Measurements from ENCODE around the gene SNRPB2.
A peak's percentile ranks its signal among the peaks of the same experiment; 100 is the strongest.

SNRPB2 gene

GRCh38 chr20:16758454-16759180, 28.8 kb downstream of the SNRPB2 start:
- Histone ChIP-seq H4K12ac (ENCODE audit: low read depth, low read length) (no peak overlapping the region), H3K4ac (ENCODE audit: low read depth, low read length) (no peak overlapping the region), H3K36me3 (ENCODE audit: control insufficient read depth in 1 of 2, insufficient read depth in 2 of 2, low read length in 2 of 2) (no peaks in the 10 kb centered on the region), H3K14ac (ENCODE audit: low read length) (no peak overlapping the region), H3K79me2 (ENCODE audit: control insufficient read depth, insufficient read depth, low read length, poor library complexity) (no peaks in the 10 kb centered on the region), H3K4me2 (ENCODE audit: low read length) (no peak overlapping the region), H3K27ac (ENCODE audit: low read depth, low read length) (peak overlapping the region; percentile 75), H2BK12ac (ENCODE audit: low read length) (peak overlapping the region; percentile 1), H3K4me3 (ENCODE audit: low read depth, low read length) (no peak overlapping the region), H4K8ac (ENCODE audit: low read depth, low read length) (no peak overlapping the region), H3K9ac (ENCODE audit: low read length) (no peak overlapping the region), H3K79me1 (ENCODE audit: low read length) (peaks cover 15% of the 10 kb centered on the region), H3K27me3 (ENCODE audit: insufficient read depth, low read length) (no peaks in the 10 kb centered on the region), H2AK5ac (ENCODE audit: low read length) (no peak overlapping the region), H4K91ac (ENCODE audit: low read depth, low read length) (peak overlapping the region; percentile 1), H2BK120ac (ENCODE audit: insufficient read depth, low read length, poor library complexity) (no peak overlapping the region), H3K4me1 (ENCODE audit: control insufficient read depth in 1 of 2, insufficient read depth in 2 of 2, low read length in 2 of 2) (peaks cover 3 to 8% of the 10 kb centered on the region in 2 experiments), H3K23ac (ENCODE audit: low read length) (no peak overlapping the region), H3K9me3 (ENCODE audit: insufficient read depth, low read depth, low read length) (peaks cover 5% of the 10 kb centered on the region), H3K18ac (ENCODE audit: low read length) (no peak overlapping the region), H2AFZ (ENCODE audit: insufficient read depth, low read length, poor library complexity) (no peak overlapping the region), H2BK5ac (ENCODE audit: low read depth, low read length, poor library complexity) (no peak overlapping the region)
- DNase-seq = no peak
- no CpG with 5 or more reads among the region's 2 CpGs for WGBS (ENCODE audit: extremely low coverage, insufficient coverage, insufficient read length)

DNA sequence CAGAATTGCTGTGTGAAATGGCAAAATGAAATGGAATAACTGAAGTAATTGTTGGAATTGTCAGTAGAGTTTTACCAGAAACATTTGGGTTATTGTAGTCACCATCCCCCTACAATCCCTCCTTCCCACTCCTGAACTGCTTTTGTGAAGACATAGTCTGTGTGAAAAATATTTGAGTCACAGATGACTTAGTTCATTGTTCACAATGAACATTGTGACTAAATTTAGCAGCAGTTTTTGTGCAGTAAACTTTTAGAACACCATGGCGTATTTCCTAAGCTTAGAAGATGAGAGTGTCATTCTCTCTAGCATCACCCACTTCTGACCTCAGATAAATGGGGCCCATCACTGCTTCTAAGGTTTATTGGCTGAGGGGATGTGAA, 29.3 kb downstream of the SNRPB2 start:
- H3K27ac ChIP-seq (ENCODE audit: low read depth, low read length) = peak overlapping the region; percentile 75
- no peak overlapping the region for H4K91ac ChIP-seq (ENCODE audit: low read depth, low read length)
- H2BK120ac ChIP-seq (ENCODE audit: insufficient read depth, low read length, poor library complexity) = no peak overlapping the region
- no peak overlapping the region for H2BK5ac ChIP-seq (ENCODE audit: low read depth, low read length, poor library complexity)
- no peak overlapping the region for H2AK5ac ChIP-seq (ENCODE audit: low read length)
- H4K8ac ChIP-seq (ENCODE audit: low read depth, low read length) = no peak overlapping the region
- no peak overlapping the region for H3K4ac ChIP-seq (ENCODE audit: low read depth, low read length)
- no peak overlapping the region for H3K9ac ChIP-seq (ENCODE audit: low read length)
- peaks cover 5% of the 10 kb centered on the region for H3K9me3 ChIP-seq (ENCODE audit: insufficient read depth, low read depth, low read length)
- no peaks in the 10 kb centered on the region for H3K36me3 ChIP-seq (ENCODE audit: control insufficient read depth in 1 of 2, insufficient read depth in 2 of 2, low read length in 2 of 2)
- no peaks in the 10 kb centered on the region for H3K27me3 ChIP-seq (ENCODE audit: insufficient read depth, low read length)
- no peak overlapping the region for H3K18ac ChIP-seq (ENCODE audit: low read length)
- no peak overlapping the region for H4K12ac ChIP-seq (ENCODE audit: low read depth, low read length)
- no CpG with 5 or more reads among the region's 1 CpG for WGBS (ENCODE audit: extremely low coverage, insufficient coverage, insufficient read length)
- no peak for DNase-seq
- no peak overlapping the region for H3K23ac ChIP-seq (ENCODE audit: low read length)
- H2BK12ac ChIP-seq (ENCODE audit: low read length) = no peak overlapping the region
- H3K79me2 ChIP-seq (ENCODE audit: control insufficient read depth, insufficient read depth, low read length, poor library complexity) = no peaks in the 10 kb centered on the region
- H2AFZ ChIP-seq (ENCODE audit: insufficient read depth, low read length, poor library complexity) = no peak overlapping the region
- H3K4me1 ChIP-seq (ENCODE audit: control insufficient read depth in 1 of 2, insufficient read depth in 2 of 2, low read length in 2 of 2) = peaks cover 3 to 8% of the 10 kb centered on the region in 2 experiments
- H3K79me1 ChIP-seq (ENCODE audit: low read length) = peaks cover 15% of the 10 kb centered on the region
- H3K4me3 ChIP-seq (ENCODE audit: low read depth, low read length) = no peak overlapping the region
- H3K4me2 ChIP-seq (ENCODE audit: low read length) = no peak overlapping the region
- no peak overlapping the region for H3K14ac ChIP-seq (ENCODE audit: low read length)

DNA sequence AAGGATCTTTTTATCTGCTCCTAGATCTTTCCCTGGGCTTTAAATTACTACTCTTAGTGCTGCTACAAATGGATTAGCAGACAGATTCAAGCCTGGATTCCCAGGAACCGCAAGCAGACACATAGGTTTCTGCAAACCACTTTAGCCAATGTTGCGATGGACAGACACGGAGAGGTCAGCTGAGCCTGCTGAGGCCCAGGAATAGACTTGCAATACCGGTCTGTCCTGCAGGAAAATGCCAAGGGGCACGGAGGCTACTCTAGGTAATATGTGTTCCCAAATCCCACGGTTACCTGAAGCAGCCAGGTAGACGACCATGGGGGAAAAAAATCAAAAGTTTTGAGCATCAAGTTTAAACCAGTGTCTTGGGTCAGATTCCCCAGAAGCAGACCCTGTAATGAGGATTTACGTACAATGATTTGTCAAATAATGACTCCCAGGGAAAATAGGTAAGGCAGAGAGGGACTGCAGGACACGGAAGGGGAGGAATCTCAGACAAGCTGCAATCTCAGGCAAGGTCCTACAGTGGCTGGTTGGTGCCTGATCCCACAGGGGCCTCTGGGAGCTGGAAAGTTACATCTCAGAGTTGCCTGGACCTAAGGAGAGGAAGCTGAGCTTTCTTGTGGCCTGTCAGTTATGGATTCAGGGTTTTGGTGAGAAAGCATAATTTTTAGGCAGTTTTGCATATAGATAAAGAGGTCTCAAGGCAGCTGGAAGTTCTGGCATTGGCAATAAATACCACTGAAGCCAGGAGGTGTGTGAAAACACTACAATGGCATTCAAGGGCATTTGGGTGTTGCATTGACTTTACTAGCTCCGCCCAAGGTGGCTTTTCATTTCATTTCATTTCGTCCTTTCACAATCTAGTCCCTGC, 30.8 kb downstream of the SNRPB2 start:
- Histone ChIP-seq H3K18ac (ENCODE audit: low read length) (peak overlapping the region; percentile 45), H3K4me1 (ENCODE audit: control insufficient read depth in 1 of 2, insufficient read depth in 2 of 2, low read length in 2 of 2) (peaks cover 3 to 8% of the 10 kb centered on the region in 2 experiments), H3K27me3 (ENCODE audit: insufficient read depth, low read length) (no peaks in the 10 kb centered on the region), H3K9ac (ENCODE audit: low read length) (no peak overlapping the region), H3K27ac (ENCODE audit: low read depth, low read length) (peak overlapping the region; percentile 92), H3K36me3 (ENCODE audit: control insufficient read depth in 1 of 2, insufficient read depth in 2 of 2, low read length in 2 of 2) (no peaks in the 10 kb centered on the region), H4K12ac (ENCODE audit: low read depth, low read length) (no peak overlapping the region), H3K14ac (ENCODE audit: low read length) (peak overlapping the region; percentile 57), H3K4ac (ENCODE audit: low read depth, low read length) (peak overlapping the region; percentile 26), H2BK120ac (ENCODE audit: insufficient read depth, low read length, poor library complexity) (peak overlapping the region; percentile 86), H4K91ac (ENCODE audit: low read depth, low read length) (peak overlapping the region; percentile 93), H4K8ac (ENCODE audit: low read depth, low read length) (peak overlapping the region; percentile 52), H3K23ac (ENCODE audit: low read length) (no peak overlapping the region), H3K9me3 (ENCODE audit: insufficient read depth, low read depth, low read length) (peaks cover 1% of the 10 kb centered on the region), H2AK5ac (ENCODE audit: low read length) (no peak overlapping the region), H3K79me1 (ENCODE audit: low read length) (peaks cover 15% of the 10 kb centered on the region), H2AFZ (ENCODE audit: insufficient read depth, low read length, poor library complexity) (peak overlapping the region; percentile 61), H3K4me3 (ENCODE audit: low read depth, low read length) (no peak overlapping the region), H2BK12ac (ENCODE audit: low read length) (peak overlapping the region; percentile 55), H2BK5ac (ENCODE audit: low read depth, low read length, poor library complexity) (peak overlapping the region; percentile 77), H3K79me2 (ENCODE audit: control insufficient read depth, insufficient read depth, low read length, poor library complexity) (no peaks in the 10 kb centered on the region), H3K4me2 (ENCODE audit: low read length) (peak overlapping the region; percentile 74)
- WGBS (ENCODE audit: extremely low coverage, insufficient coverage, insufficient read length) = no CpG with 5 or more reads among the region's 11 CpGs
- peak; percentile 66 to 82 for DNase-seq

GRCh38 chr20:16761305-16761829, 31.5 kb downstream of the SNRPB2 start:
- H3K14ac ChIP-seq (ENCODE audit: low read length) = no peak overlapping the region
- peak overlapping the region; percentile 77 for H2BK5ac ChIP-seq (ENCODE audit: low read depth, low read length, poor library complexity)
- H2AFZ ChIP-seq (ENCODE audit: insufficient read depth, low read length, poor library complexity) = peak overlapping the region; percentile 37
- H2BK12ac ChIP-seq (ENCODE audit: low read length) = peak overlapping the region; percentile 55
- peak overlapping the region; percentile 74 for H3K4me2 ChIP-seq (ENCODE audit: low read length)
- H3K79me1 ChIP-seq (ENCODE audit: low read length) = peaks cover 15% of the 10 kb centered on the region
- H3K36me3 ChIP-seq (ENCODE audit: control insufficient read depth in 1 of 2, insufficient read depth in 2 of 2, low read length in 2 of 2) = no peaks in the 10 kb centered on the region
- no peak overlapping the region for H3K18ac ChIP-seq (ENCODE audit: low read length)
- no peaks in the 10 kb centered on the region for H3K9me3 ChIP-seq (ENCODE audit: insufficient read depth, low read depth, low read length)
- H3K4me3 ChIP-seq (ENCODE audit: low read depth, low read length) = no peak overlapping the region
- H3K27me3 ChIP-seq (ENCODE audit: insufficient read depth, low read length) = no peaks in the 10 kb centered on the region
- H4K12ac ChIP-seq (ENCODE audit: low read depth, low read length) = no peak overlapping the region
- no peaks in the 10 kb centered on the region for H3K79me2 ChIP-seq (ENCODE audit: control insufficient read depth, insufficient read depth, low read length, poor library complexity)
- H3K9ac ChIP-seq (ENCODE audit: low read length) = no peak overlapping the region
- peaks cover 3 to 8% of the 10 kb centered on the region in 2 experiments for H3K4me1 ChIP-seq (ENCODE audit: control insufficient read depth in 1 of 2, insufficient read depth in 2 of 2, low read length in 2 of 2)
- peak overlapping the region; percentile 86 for H2BK120ac ChIP-seq (ENCODE audit: insufficient read depth, low read length, poor library complexity)
- peak overlapping the region; percentile 92 for H3K27ac ChIP-seq (ENCODE audit: low read depth, low read length)
- no CpG with 5 or more reads among the region's 3 CpGs for WGBS (ENCODE audit: extremely low coverage, insufficient coverage, insufficient read length)
- peak overlapping the region; percentile 52 for H4K8ac ChIP-seq (ENCODE audit: low read depth, low read length)
- H3K23ac ChIP-seq (ENCODE audit: low read length) = no peak overlapping the region
- DNase-seq = peak; percentile 53 to 85
- peak overlapping the region; percentile 93 for H4K91ac ChIP-seq (ENCODE audit: low read depth, low read length)
- H3K4ac ChIP-seq (ENCODE audit: low read depth, low read length) = peak overlapping the region; percentile 8
- H2AK5ac ChIP-seq (ENCODE audit: low read length) = no peak overlapping the region
